Mammary epithelial cell (primary cell): ENCODE measurements around the gene GDNF.

ENCODE experiments used
- CTCF ChIP-seq, 2 donors: IDR thresholded peaks in 1 of 2; conservative IDR thresholded peaks in 1 of 2; 2 replicates each; pipeline ENCODE4 v1.5.1; 2011 to 2012; ENCODE audit warnings: inconsistent platforms in 2 of 2, low read length in 2 of 2, mild to moderate bottlenecking in 2 of 2, control low read depth in 1 of 2, low read depth in 1 of 2; ENCODE audit not compliant: insufficient read depth in 1 of 2; ENCODE audit errors: extremely low read depth in 1 of 2
- EZH2 ChIP-seq: IDR thresholded peaks from 2 replicates; pipeline ENCODE4 v1.6.1; 2012; ENCODE audit warnings: low read length, inconsistent platforms, borderline replicate concordance

GRCh38 chr5:37823433-37824152, 16.2 kb downstream of the GDNF start:
- TF ChIP-seq CTCF (conservative IDR thresholded peaks at IDR 0.05 in 1 of 2, IDR thresholded peaks at IDR 0.05 in 1 of 2; ENCODE audit: extremely low read depth in 1 of 2, insufficient read depth in 1 of 2, low read depth in 1 of 2, low read length in 2 of 2) (no peak), EZH2 (no peak)
